ENCODE results near the gene ZNF568. TPM values are rescaled to one million over a fixed set of nuclear protein-coding genes. Genes with fewer than 3 reads are reported as not detected.

The ZNF568 gene
- total RNA-seq, 1 donor from 2014 or later, result 5.9 TPM

- no peaks in the 10 kb centered on the region for H3K79me2 ChIP-seq (ENCODE audit: insufficient read depth, low read length)
- H2AFZ ChIP-seq (ENCODE audit: low read depth, low read length), result peak overlapping the region; percentile 98
- peaks cover 9% of the 10 kb centered on the region for H3K36me3 Mint-ChIP-seq (ENCODE audit: low read depth, unreplicated experiment)
- DNase-seq (ENCODE audit: low read depth), result peak; percentile 71
- peak overlapping the region; percentile 68 for H3K9ac ChIP-seq (ENCODE audit: low read length)
- H3K27me3 ChIP-seq (ENCODE audit: insufficient read depth, low read length), result no peaks in the 10 kb centered on the region
- H3K4me1 Mint-ChIP-seq (ENCODE audit: low read depth, unreplicated experiment), result no peaks in the 10 kb centered on the region
- H3K9me3 ChIP-seq (ENCODE audit: insufficient read depth, low read depth, low read length), result peaks cover 2% of the 10 kb centered on the region
- no peak overlapping the region for H3K27ac ChIP-seq (ENCODE audit: low read depth, low read length)
- no peaks in the 10 kb centered on the region for H3K36me3 ChIP-seq (ENCODE audit: insufficient read depth, low read length)
- peak overlapping the region; percentile 81 for H3K4me3 ChIP-seq (ENCODE audit: insufficient read depth, low read depth, low read length)
- FAIRE-seq, result no peak
- peak overlapping the region; percentile 88 for H3K4me3 Mint-ChIP-seq (ENCODE audit: unreplicated experiment)
- H4K20me1 ChIP-seq (ENCODE audit: insufficient read depth, low read length), result no peaks in the 10 kb centered on the region
- H3K27me3 Mint-ChIP-seq (ENCODE audit: low read depth, unreplicated experiment), result no peaks in the 10 kb centered on the region
- H3K27ac Mint-ChIP-seq (ENCODE audit: unreplicated experiment), result peak overlapping the region; percentile 69
- TF ChIP-seq EZH2 (IDR thresholded peaks at IDR 0.05; ENCODE audit: insufficient read depth, low read length), result no peak
- peak; percentile 55 for TF ChIP-seq CTCF (IDR thresholded peaks at IDR 0.05; ENCODE audit: insufficient read depth, low read depth, low read length)
- H3K4me2 ChIP-seq (ENCODE audit: low read length), result peak overlapping the region; percentile 97
- peaks cover 26% of the 10 kb centered on the region for H3K9me3 Mint-ChIP-seq (ENCODE audit: unreplicated experiment)
- peaks cover 3% of the 10 kb centered on the region for H3K4me1 ChIP-seq (ENCODE audit: insufficient read depth, low read length)
Observed at GRCh38 chr19:36973021-36973843, 57.1 kb downstream of the ZNF568 start.

- H3K4me2 ChIP-seq (ENCODE audit: low read length), result peak overlapping the region; percentile 97
- H3K4me3 ChIP-seq (ENCODE audit: insufficient read depth, low read depth, low read length), result peak overlapping the region; percentile 81
- H3K79me2 ChIP-seq (ENCODE audit: insufficient read depth, low read length), result no peaks in the 10 kb centered on the region
- H3K27ac Mint-ChIP-seq (ENCODE audit: unreplicated experiment), result no peak overlapping the region
- no peak overlapping the region for H3K27ac ChIP-seq (ENCODE audit: low read depth, low read length)
- H2AFZ ChIP-seq (ENCODE audit: low read depth, low read length), result peak overlapping the region; percentile 98
- H3K4me1 Mint-ChIP-seq (ENCODE audit: low read depth, unreplicated experiment), result no peaks in the 10 kb centered on the region
- peaks cover 2% of the 10 kb centered on the region for H3K9me3 ChIP-seq (ENCODE audit: insufficient read depth, low read depth, low read length)
- H3K9me3 Mint-ChIP-seq (ENCODE audit: unreplicated experiment), result peaks cover 27% of the 10 kb centered on the region
- no peaks in the 10 kb centered on the region for H3K27me3 Mint-ChIP-seq (ENCODE audit: low read depth, unreplicated experiment)
- FAIRE-seq (no peak), DNase-seq (ENCODE audit: low read depth) (no peak)
- H4K20me1 ChIP-seq (ENCODE audit: insufficient read depth, low read length), result no peaks in the 10 kb centered on the region
- H3K27me3 ChIP-seq (ENCODE audit: insufficient read depth, low read length), result no peaks in the 10 kb centered on the region
- no peaks in the 10 kb centered on the region for H3K36me3 ChIP-seq (ENCODE audit: insufficient read depth, low read length)
- peaks cover 3% of the 10 kb centered on the region for H3K4me1 ChIP-seq (ENCODE audit: insufficient read depth, low read length)
- peak overlapping the region; percentile 88 for H3K4me3 Mint-ChIP-seq (ENCODE audit: unreplicated experiment)
- H3K36me3 Mint-ChIP-seq (ENCODE audit: low read depth, unreplicated experiment), result peaks cover 11% of the 10 kb centered on the region
- peak overlapping the region; percentile 68 for H3K9ac ChIP-seq (ENCODE audit: low read length)
- TF ChIP-seq CTCF (IDR thresholded peaks at IDR 0.05; ENCODE audit: insufficient read depth, low read depth, low read length) (no peak), EZH2 (IDR thresholded peaks at IDR 0.05; ENCODE audit: insufficient read depth, low read length) (no peak)
Observed at GRCh38 chr19:36973844-36974195, 57.7 kb downstream of the ZNF568 start.

- Histone ChIP-seq H3K4me2 (ENCODE audit: low read length) (no peak overlapping the region), H3K4me1 (ENCODE audit: insufficient read depth, low read length) (no peaks in the 10 kb centered on the region), H3K4me3 (ENCODE audit: insufficient read depth, low read depth, low read length) (no peak overlapping the region), H3K9ac (ENCODE audit: low read length) (no peak overlapping the region), H3K27ac (ENCODE audit: low read depth, low read length) (no peak overlapping the region), H3K79me2 (ENCODE audit: insufficient read depth, low read length) (no peaks in the 10 kb centered on the region), H3K27me3 (ENCODE audit: insufficient read depth, low read length) (no peaks in the 10 kb centered on the region), H2AFZ (ENCODE audit: low read depth, low read length) (no peak overlapping the region), H4K20me1 (ENCODE audit: insufficient read depth, low read length) (no peaks in the 10 kb centered on the region), H3K36me3 (ENCODE audit: insufficient read depth, low read length) (no peaks in the 10 kb centered on the region), H3K9me3 (ENCODE audit: insufficient read depth, low read depth, low read length) (peaks cover 5% of the 10 kb centered on the region)
- DNase-seq (ENCODE audit: low read depth), result no peak
- Mint-ChIP-seq H3K27ac (ENCODE audit: unreplicated experiment) (no peak overlapping the region), H3K4me3 (ENCODE audit: unreplicated experiment) (no peak overlapping the region), H3K9me3 (ENCODE audit: unreplicated experiment) (peaks cover 30% of the 10 kb centered on the region), H3K27me3 (ENCODE audit: low read depth, unreplicated experiment) (no peaks in the 10 kb centered on the region), H3K4me1 (ENCODE audit: low read depth, unreplicated experiment) (no peaks in the 10 kb centered on the region), H3K36me3 (ENCODE audit: low read depth, unreplicated experiment) (peaks cover 2% of the 10 kb centered on the region)
- no peak for TF ChIP-seq EZH2 (IDR thresholded peaks at IDR 0.05; ENCODE audit: insufficient read depth, low read length)
- FAIRE-seq, result no peak
Observed at GRCh38 chr19:36986131-36986530, 70.0 kb downstream of the ZNF568 start.

Measured in astrocyte (in vitro differentiated cells and primary cell).